ENCODE results near the gene PALM3.

PALM3 gene

DNA sequence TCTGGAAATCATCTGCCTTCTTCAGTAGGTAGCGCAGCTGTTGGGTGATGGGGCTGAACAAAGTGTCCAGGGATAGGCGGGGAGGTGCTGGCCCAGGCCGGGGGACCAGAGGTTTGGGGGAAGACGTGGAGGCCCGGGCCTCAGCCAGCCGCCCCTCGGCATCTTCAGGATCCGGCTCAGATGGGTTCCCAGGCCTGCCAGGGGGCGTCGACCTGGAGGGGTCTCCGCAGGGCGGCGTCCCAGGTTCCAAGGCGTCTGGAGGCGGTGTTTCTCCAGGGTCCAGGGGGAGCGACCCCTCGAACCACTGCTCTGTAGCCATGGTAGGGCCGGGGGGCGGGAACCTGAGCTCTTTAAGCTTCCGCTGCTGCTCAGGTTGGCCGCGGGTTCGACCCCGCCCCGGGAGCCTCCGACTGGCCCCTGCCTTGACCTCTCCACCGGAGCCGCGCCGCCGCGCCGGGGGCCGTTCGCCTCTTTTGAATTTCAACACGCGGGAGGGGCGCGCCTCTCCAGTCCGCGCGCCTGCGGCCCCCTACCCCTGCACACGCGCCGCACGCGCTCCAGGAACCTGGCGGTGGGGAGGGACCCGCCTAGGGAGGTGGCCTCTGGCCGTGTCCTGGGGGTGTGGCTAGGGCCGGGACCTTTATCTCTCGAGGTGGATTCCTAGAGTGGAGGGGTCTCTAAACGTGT, 23.6 kb upstream of the PALM3 start, which contains the start of gene C19orf67:
Gene C19orf67, minus strand, starts transcription at position 475 of the 687 bp plus-strand sequence. Its CDS starts 156 bp downstream, at position 319.
- no peak within 1 kb of the TSS for H3K4me3 ChIP-seq (ENCODE audit: insufficient read depth, low read length, poor library complexity, severe bottlenecking)
- no peak within 1 kb of the TSS for H3K9ac ChIP-seq (ENCODE audit: low read length)
- H4K20me1 ChIP-seq (ENCODE audit: low read depth, low read length) = no peaks in the 10 kb centered on the region
- no peaks in the 10 kb centered on the region for H3K9me2 ChIP-seq (replicated peaks; ENCODE audit: insufficient read depth, low read length)
- H3K27me3 ChIP-seq (ENCODE audit: low read length) = no peaks in the 10 kb centered on the region
- H3K36me3 ChIP-seq (ENCODE audit: low read length) = peaks cover 3% of the 10 kb centered on the region; the same call in 1 of the 2 replicates
- H2AFZ ChIP-seq (ENCODE audit: low read depth, low read length, severe bottlenecking) = no peak within 1 kb of the TSS
- H3F3A ChIP-seq (ENCODE audit: insufficient read depth) = peaks cover 10% of the 10 kb centered on the region; the same call in 1 of the 2 replicates
- H3K79me2 ChIP-seq (ENCODE audit: insufficient read depth, low read length) = peaks cover 6% of the 10 kb centered on the region
- no peaks in the 10 kb centered on the region for H3K9me3 ChIP-seq (ENCODE audit: insufficient read depth, low read length)
- no peak within 1 kb of the TSS for H3K4me2 ChIP-seq (ENCODE audit: low read depth, low read length, poor library complexity, severe bottlenecking)
- H3K27ac ChIP-seq (ENCODE audit: low read depth, low read length) = no peak within 1 kb of the TSS
- TF ChIP-seq, protein P1, sequence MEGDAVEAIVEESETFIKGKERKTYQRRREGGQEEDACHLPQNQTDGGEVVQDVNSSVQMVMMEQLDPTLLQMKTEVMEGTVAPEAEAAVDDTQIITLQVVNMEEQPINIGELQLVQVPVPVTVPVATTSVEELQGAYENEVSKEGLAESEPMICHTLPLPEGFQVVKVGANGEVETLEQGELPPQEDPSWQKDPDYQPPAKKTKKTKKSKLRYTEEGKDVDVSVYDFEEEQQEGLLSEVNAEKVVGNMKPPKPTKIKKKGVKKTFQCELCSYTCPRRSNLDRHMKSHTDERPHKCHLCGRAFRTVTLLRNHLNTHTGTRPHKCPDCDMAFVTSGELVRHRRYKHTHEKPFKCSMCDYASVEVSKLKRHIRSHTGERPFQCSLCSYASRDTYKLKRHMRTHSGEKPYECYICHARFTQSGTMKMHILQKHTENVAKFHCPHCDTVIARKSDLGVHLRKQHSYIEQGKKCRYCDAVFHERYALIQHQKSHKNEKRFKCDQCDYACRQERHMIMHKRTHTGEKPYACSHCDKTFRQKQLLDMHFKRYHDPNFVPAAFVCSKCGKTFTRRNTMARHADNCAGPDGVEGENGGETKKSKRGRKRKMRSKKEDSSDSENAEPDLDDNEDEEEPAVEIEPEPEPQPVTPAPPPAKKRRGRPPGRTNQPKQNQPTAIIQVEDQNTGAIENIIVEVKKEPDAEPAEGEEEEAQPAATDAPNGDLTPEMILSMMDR (IDR thresholded peaks at IDR 0.05; ENCODE audit: insufficient read depth, low read length, poor library complexity, severe bottlenecking) = no peak
- TF ChIP-seq EZH2phosphoT487 (conservative IDR thresholded peaks at IDR 0.05; ENCODE audit: low read length) = no peak

DNA sequence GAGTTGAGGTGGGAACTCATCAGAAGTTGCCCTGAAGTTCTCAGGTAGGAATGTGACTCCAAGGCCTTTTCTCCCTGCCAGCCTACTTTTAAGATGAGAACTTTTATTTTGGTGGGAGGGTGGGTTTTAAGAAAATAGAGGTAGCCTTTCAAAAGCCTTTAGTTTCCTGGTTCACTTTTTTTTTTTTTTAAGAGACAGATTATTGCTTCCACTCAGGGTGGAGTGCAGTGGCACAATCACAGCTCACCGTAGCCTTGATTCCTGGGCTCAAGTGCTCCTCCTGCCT, 20.7 kb upstream of the PALM3 start:
- Histone ChIP-seq H3K4me2 (ENCODE audit: low read depth, low read length, poor library complexity, severe bottlenecking) (no peak overlapping the region), H3K4me3 (ENCODE audit: insufficient read depth, low read length, poor library complexity, severe bottlenecking) (no peak overlapping the region)

DNA sequence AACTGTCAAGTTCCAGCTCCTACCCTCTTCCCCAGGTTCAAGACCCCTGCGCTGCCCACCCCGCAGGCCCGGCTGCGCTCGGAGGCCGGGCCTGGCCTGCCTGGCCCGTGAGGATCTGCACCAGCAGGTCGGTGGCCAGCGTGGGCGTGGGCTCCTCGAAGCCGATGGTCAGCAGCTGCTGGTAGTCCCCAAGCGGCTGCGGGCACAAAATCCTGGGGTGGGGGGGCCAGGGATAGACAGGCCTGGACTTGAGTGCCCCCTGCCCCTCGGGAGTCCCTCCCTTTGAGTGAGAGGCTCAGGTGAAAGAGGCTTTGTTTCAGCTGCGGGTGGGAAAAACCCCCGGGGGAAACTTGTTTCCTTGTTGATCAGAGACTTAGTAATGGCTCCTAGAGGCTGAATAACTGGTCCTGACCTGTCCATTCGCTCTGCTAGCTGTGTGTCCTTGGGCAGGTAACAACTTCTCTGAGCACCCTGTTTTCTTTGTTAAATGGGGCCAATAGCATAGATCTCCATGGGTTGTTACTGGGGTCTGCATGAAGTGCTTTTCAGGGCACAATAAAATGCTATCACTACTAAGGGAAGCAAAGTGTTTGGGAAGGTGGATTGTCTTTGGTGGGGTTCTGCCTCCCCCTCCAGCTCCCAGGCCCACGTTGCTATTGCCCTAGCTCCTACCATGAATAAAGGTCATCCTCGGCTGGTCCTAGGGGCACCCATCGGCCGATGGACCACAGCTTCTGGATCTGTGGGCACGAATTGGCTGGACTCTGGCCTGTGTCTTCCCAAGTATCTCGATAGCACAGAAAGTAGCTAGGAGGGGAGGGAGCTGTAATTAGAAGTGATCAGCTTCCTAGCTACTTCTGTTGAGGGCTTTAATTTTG, 20.2 kb upstream of the PALM3 start:
- H3K9me2 ChIP-seq (replicated peaks; ENCODE audit: insufficient read depth, low read length) = no peaks in the 10 kb centered on the region
- H3K9ac ChIP-seq (ENCODE audit: low read length) = peak overlapping the region; percentile 74
- no peak overlapping the region for H3K27ac ChIP-seq (ENCODE audit: low read depth, low read length)
- peak overlapping the region; percentile 67 for H3K4me3 ChIP-seq (ENCODE audit: insufficient read depth, low read length, poor library complexity, severe bottlenecking)
- peak overlapping the region; percentile 72 for H3K4me2 ChIP-seq (ENCODE audit: low read depth, low read length, poor library complexity, severe bottlenecking)
- H3K27me3 ChIP-seq (ENCODE audit: low read length) = no peaks in the 10 kb centered on the region
- peak overlapping the region; percentile 89 for H2AFZ ChIP-seq (ENCODE audit: low read depth, low read length, severe bottlenecking)
- no peaks in the 10 kb centered on the region for H3K79me2 ChIP-seq (ENCODE audit: insufficient read depth, low read length)
- no peaks in the 10 kb centered on the region for H4K20me1 ChIP-seq (ENCODE audit: low read depth, low read length)
- TF ChIP-seq, protein P1 (IDR thresholded peaks at IDR 0.05; ENCODE audit: insufficient read depth, low read length, poor library complexity, severe bottlenecking) = no peak
- TF ChIP-seq EZH2phosphoT487 (conservative IDR thresholded peaks at IDR 0.05; ENCODE audit: low read length) = no peak
- H3K36me3 ChIP-seq (ENCODE audit: low read length) = no peaks in the 10 kb centered on the region
- H3F3A ChIP-seq (ENCODE audit: insufficient read depth) = no peaks in the 10 kb centered on the region; the same call in 1 of the 2 replicates
- no peaks in the 10 kb centered on the region for H3K9me3 ChIP-seq (ENCODE audit: insufficient read depth, low read length)

More for the DNA sequence above, 20.7 kb upstream of the PALM3 start:
- Histone ChIP-seq H3K27me3 (ENCODE audit: low read length) (no peaks in the 10 kb centered on the region), H3K9ac (ENCODE audit: low read length) (no peak overlapping the region), H3F3A (ENCODE audit: insufficient read depth) (peaks cover 3% of the 10 kb centered on the region; the same call in 1 of the 2 replicates), H2AFZ (ENCODE audit: low read depth, low read length, severe bottlenecking) (no peak overlapping the region), H3K27ac (ENCODE audit: low read depth, low read length) (no peak overlapping the region), H3K79me2 (ENCODE audit: insufficient read depth, low read length) (no peaks in the 10 kb centered on the region), H3K9me2 (replicated peaks; ENCODE audit: insufficient read depth, low read length) (no peaks in the 10 kb centered on the region), H3K36me3 (ENCODE audit: low read length) (peaks cover 2% of the 10 kb centered on the region; the same call in 1 of the 2 replicates), H4K20me1 (ENCODE audit: low read depth, low read length) (no peaks in the 10 kb centered on the region), H3K9me3 (ENCODE audit: insufficient read depth, low read length) (no peaks in the 10 kb centered on the region)
- no peak for TF ChIP-seq EZH2phosphoT487 (conservative IDR thresholded peaks at IDR 0.05; ENCODE audit: low read length)
- TF ChIP-seq, protein P1 (IDR thresholded peaks at IDR 0.05; ENCODE audit: insufficient read depth, low read length, poor library complexity, severe bottlenecking) = no peak
